Ishikawa (cell line): ENCODE results near the gene ACBD3.

ENCODE experiments used
- CEBPB ChIP-seq: IDR thresholded peaks from 2 replicates; pipeline ENCODE4 v1.6.1; 2012
- CREB1 ChIP-seq: IDR thresholded peaks from 2 replicates; pipeline ENCODE4 v1.6.1; 2012; ENCODE audit warnings: low read depth
- EGR1 ChIP-seq: IDR thresholded peaks from 2 replicates; pipeline ENCODE4 v1.6.1; 2012
- EP300 ChIP-seq: IDR thresholded peaks from 2 replicates; pipeline ENCODE4 v1.6.1; 2012; ENCODE audit warnings: borderline replicate concordance
- FOXM1 ChIP-seq: IDR thresholded peaks from 2 replicates; pipeline ENCODE4 v1.6.1; 2012; ENCODE audit warnings: low read depth, borderline replicate concordance
- NFIC ChIP-seq: IDR thresholded peaks from 2 replicates; pipeline ENCODE4 v1.6.1; 2012
- RAD21 ChIP-seq: IDR thresholded peaks from 2 replicates; pipeline ENCODE4 v1.6.1; 2012; ENCODE audit warnings: low read depth
- TAF1 ChIP-seq: IDR thresholded peaks from 2 replicates; pipeline ENCODE4 v1.6.1; 2012; ENCODE audit warnings: low read depth, mild to moderate bottlenecking
- TCF12 ChIP-seq: IDR thresholded peaks from 2 replicates; pipeline ENCODE4 v1.6.1; 2012; ENCODE audit warnings: low read depth
- TEAD4 ChIP-seq: IDR thresholded peaks from 2 replicates; pipeline ENCODE4 v1.6.1; 2012
- YY1 ChIP-seq: IDR thresholded peaks from 2 replicates; pipeline ENCODE4 v1.6.1; 2012; ENCODE audit warnings: low read depth
- ZBTB7A ChIP-seq: IDR thresholded peaks from 2 replicates; pipeline ENCODE4 v1.6.1; 2012; ENCODE audit warnings: low read depth
- TF ChIP-seq, protein P1 (sequence below): IDR thresholded peaks from 2 replicates; pipeline ENCODE4 v1.6.1; 2012
- TF ChIP-seq, protein P2 (sequence below): IDR thresholded peaks from 2 replicates; pipeline ENCODE4 v1.6.1; 2012
- TF ChIP-seq, protein P3 (sequence below): IDR thresholded peaks from 2 replicates; pipeline ENCODE4 v1.6.1; 2012; ENCODE audit warnings: low read depth, mild to moderate bottlenecking

Gene ACBD3

DNA sequence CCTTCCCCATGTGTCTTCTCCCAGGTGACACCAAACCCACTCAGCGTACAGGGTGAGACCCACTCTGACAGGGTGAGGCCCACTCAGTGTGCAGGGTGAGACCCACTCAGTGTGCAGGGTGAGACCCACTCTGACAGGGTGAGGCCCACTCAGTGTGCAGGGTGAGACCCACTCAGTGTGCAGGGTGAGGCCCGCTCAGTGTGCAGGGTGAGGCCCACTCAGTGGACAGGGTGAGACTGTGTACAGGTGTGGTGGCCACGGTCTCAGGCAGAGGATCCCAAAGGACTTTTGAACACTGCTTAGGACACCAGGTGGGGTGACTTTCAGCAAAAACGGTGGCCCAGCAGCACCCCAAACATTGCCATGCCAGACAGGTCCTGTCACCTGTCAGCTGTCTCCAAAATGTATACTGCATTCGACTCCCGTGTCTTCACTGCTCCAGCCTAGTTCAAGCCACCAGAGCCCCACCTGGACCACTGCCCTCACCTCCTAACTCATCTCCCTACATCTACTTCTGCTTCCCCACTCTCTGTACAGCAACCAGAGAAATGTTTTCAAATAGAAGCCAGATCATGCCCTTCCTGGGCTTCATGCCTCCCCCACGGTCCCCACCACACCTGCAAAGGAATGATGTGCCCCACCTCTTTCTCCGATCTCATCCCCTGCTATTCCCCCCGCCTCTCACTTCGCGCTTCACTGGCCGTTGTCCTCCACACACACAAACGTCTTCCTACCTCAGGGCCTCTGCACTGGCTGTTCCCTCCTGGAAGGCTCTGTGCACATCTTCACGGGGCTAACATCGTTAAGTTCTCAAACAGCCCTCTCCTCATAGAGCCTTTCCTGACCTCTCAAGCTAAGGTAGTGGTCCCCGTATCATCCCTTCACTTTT lies 52.1 kb downstream of the ACBD3 start:
- TF ChIP-seq, protein P1, sequence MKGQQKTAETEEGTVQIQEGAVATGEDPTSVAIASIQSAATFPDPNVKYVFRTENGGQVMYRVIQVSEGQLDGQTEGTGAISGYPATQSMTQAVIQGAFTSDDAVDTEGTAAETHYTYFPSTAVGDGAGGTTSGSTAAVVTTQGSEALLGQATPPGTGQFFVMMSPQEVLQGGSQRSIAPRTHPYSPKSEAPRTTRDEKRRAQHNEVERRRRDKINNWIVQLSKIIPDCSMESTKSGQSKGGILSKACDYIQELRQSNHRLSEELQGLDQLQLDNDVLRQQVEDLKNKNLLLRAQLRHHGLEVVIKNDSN: no peak
- TF ChIP-seq TAF1: no peak
- no peak for TF ChIP-seq CEBPB
- TF ChIP-seq, protein P2, sequence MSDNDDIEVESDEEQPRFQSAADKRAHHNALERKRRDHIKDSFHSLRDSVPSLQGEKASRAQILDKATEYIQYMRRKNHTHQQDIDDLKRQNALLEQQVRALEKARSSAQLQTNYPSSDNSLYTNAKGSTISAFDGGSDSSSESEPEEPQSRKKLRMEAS: no peak
- TF ChIP-seq ZBTB7A: 0 out of 2 replicates have a peak, but pooled peaks have one; percentile 8

DNA sequence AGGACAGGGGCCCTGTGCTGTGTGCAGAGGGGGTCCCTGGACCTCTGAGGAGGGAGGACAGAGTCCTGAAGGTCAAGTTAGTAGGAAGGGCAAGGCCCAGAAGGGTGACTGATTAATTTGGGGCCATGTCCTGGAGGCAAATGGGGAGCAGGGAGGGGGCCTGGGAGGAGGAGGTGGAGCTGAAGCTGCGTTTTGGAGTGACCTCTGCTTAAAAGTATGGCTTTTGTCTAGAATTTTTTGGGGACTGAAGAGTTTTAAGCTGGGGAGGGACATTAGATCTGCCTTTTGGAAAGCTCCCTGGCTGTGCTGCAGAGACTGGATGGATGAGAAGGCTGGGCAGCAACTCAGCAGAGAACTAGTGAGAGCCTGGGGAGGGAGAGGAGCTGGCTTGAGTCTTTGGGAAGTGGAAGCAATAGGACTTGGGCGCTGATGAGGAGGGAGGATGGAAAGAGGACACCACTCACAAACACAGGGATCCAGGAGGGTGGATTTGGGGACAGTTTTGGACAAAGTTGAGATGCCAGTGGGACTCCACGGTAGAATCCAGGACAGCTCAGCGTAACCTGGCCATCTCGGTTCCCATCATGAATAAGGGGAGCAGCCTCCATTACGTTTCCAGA lies 52.9 kb downstream of the ACBD3 start:
- TF ChIP-seq TCF12: no peak

DNA sequence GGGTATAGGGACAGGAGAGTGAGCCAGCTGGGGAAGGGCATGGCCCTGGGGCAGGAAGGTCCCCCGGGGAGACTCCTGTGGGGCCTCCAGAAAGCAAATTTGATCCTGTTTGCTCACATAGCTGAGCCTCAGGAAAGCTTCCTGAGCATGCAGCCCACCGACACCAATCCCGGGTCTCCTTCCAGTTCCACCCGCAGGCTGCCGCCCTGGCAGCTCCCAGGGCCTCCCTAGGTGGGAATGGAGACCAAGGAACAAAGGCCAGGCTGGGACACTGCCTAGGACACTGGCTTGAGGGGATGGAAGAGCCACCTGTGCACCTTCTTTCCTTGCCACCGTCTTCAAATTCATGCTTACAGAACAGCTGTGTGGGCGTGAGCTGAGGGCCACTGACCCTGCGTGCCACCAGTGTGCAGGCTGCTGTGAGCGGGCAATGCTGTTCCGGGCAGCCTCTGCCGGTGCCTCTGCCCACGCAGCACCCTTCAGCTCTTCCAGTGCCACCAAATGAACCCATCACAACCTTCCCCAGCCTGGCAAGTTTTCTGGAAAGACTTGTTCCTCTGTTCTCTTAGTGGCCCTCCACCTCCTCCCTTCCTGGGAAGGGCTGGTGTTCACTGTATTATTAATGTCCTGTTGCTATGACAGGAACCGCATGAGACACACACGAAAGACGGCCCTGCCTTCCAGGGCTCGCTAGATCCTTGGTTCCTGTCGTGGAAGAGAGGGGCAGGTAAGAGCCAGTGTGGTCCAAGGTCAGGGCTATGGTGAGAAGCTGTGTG lies 53.6 kb downstream of the ACBD3 start:
- TF ChIP-seq CREB1 (no peak), EGR1 (peak; percentile 92), YY1 (no peak; the same call in 1 of the 2 replicates), TEAD4 (peak; percentile 17; the same call in 1 of the 2 replicates), NFIC (peak; percentile 67; the same call in 1 of the 2 replicates), EP300 (peak; percentile 64)
- TF ChIP-seq, protein P3, sequence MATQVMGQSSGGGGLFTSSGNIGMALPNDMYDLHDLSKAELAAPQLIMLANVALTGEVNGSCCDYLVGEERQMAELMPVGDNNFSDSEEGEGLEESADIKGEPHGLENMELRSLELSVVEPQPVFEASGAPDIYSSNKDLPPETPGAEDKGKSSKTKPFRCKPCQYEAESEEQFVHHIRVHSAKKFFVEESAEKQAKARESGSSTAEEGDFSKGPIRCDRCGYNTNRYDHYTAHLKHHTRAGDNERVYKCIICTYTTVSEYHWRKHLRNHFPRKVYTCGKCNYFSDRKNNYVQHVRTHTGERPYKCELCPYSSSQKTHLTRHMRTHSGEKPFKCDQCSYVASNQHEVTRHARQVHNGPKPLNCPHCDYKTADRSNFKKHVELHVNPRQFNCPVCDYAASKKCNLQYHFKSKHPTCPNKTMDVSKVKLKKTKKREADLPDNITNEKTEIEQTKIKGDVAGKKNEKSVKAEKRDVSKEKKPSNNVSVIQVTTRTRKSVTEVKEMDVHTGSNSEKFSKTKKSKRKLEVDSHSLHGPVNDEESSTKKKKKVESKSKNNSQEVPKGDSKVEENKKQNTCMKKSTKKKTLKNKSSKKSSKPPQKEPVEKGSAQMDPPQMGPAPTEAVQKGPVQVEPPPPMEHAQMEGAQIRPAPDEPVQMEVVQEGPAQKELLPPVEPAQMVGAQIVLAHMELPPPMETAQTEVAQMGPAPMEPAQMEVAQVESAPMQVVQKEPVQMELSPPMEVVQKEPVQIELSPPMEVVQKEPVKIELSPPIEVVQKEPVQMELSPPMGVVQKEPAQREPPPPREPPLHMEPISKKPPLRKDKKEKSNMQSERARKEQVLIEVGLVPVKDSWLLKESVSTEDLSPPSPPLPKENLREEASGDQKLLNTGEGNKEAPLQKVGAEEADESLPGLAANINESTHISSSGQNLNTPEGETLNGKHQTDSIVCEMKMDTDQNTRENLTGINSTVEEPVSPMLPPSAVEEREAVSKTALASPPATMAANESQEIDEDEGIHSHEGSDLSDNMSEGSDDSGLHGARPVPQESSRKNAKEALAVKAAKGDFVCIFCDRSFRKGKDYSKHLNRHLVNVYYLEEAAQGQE: no peak
- TF ChIP-seq, protein P2: peak; percentile 57

DNA sequence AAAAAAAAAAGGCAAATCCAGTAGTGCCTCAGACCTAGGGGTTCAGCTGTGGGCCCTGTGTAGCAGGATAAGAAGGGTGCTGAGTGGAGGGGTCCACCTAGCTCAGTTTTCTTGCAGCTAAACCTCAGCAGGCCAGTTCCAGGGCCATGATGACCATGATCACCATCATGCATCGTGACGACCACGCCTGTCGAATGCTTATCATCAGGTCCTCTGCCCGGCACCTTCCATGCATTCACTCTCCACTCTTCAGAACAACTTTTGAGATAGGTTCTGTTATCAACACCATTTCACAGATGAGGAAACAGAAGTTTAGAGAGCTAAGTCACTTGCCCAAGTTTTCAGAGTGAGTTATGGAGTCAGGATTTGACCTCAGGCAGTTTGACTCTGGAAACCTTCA lies 54.9 kb downstream of the ACBD3 start:
- no peak for TF ChIP-seq EP300
- TF ChIP-seq, protein P1: no peak
- TF ChIP-seq, protein P2: no peak
- TF ChIP-seq, protein P3: no peak
- no peak for TF ChIP-seq EGR1
- TF ChIP-seq NFIC: no peak
- TF ChIP-seq YY1: no peak
- no peak for TF ChIP-seq CREB1
- TF ChIP-seq FOXM1: no peak

DNA sequence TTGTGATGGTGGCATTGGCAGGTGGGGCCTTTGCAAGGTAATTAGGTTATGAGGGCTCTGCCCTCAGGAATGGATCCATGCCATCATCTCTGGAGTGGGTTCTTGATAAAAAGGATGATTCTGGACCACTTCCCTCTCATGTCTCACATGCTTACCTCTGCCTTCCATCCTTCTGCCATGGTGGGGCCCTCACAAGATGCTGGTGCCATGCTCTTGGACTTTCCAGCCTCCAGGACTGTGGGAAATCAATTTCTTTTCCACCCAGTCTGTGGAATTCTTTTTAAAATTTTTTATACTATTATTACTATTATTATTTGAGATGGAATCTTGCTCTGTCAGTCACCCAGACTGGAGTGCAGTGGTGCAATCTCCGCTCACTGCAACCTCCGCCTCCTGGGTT lies 57.3 kb downstream of the ACBD3 start:
- TF ChIP-seq TEAD4 (no peak), CEBPB (no peak), ZBTB7A (no peak), RAD21 (no peak), EGR1 (no peak), TAF1 (no peak), CREB1 (no peak), YY1 (no peak), EP300 (no peak), FOXM1 (no peak), NFIC (no peak), TCF12 (no peak)
- TF ChIP-seq, protein P3: no peak
- TF ChIP-seq, protein P2: no peak
- TF ChIP-seq, protein P1: no peak
